Epithelial cell of alveolus of lung (primary cell): ENCODE results near the gene GALNT14. TPM values are rescaled to one million over a fixed set of nuclear protein-coding genes. Genes with fewer than 3 reads are reported as not detected.

Source experiments
- total RNA-seq: library from RNA; depleted of rRNA; stranded (reverse); fragments of >200 nt; gene quantifications from 2 replicates; pipeline ENCODE4 v1.2.1, GENCODE V29; 2015

GALNT14 gene
- total RNA-seq: 0.56 and 3.4 TPM in 2 replicates

GRCh38 chr2:31138037-31138962 lies at the start of gene GALNT14:
GALNT14 (minus strand) TSS chr2:31138440; CDS start chr2:31138086, 354 bp downstream.

Other genes with a start within 250 kb of the GALNT14 start
- gene CAPN14, start 79.1 kb upstream of the GALNT14 start, total RNA-seq: 0.08 TPM in 1 of 2 replicates, not detected in the other
- 23.0 and 36.4 TPM in 2 replicates for gene EHD3, start 95.7 kb upstream of the GALNT14 start, total RNA-seq